Neural progenitor cell (in vitro differentiated cells): ENCODE measurements around the gene COL19A1.

ENCODE experiments used
- EZH2 ChIP-seq: fragments of 200-600 bp; sonication (generic); IDR thresholded peaks from 2 replicates; pipeline ENCODE4 v1.6.1; 2017; ENCODE audit warnings: antibody characterized with exemption, mild to moderate bottlenecking, moderate library complexity
- EZH2phosphoT487 ChIP-seq: fragments of 200-600 bp; sonication (generic); IDR thresholded peaks from 2 replicates; pipeline ENCODE4 v1.6.1; 2017; ENCODE audit warnings: antibody characterized with exemption
- TF ChIP-seq, protein P1 (sequence below): fragments of 200-600 bp; sonication (generic); IDR thresholded peaks from 2 replicates; pipeline ENCODE4 v1.5.1; 2017; ENCODE audit warnings: antibody characterized with exemption, mild to moderate bottlenecking

DNA sequence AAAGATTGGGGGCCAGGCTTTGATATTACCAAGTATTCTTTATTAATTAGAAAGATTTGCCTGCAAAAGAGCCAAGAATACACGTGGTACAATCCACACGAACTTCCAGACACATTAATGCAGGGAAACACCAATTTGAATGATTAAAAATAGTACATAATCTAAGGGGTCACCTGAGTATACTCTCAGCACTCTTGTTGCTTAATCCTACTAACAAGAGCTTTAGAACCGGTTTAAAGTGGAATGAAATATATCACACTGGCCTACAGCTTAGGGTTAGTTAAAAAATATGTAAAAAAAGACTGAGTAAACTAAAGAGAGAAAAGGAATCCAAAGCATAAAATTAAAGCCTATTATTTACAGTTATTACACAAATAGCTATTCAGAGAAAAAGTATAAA, 387.6 kb downstream of the COL19A1 start:
- TF ChIP-seq, protein P1, sequence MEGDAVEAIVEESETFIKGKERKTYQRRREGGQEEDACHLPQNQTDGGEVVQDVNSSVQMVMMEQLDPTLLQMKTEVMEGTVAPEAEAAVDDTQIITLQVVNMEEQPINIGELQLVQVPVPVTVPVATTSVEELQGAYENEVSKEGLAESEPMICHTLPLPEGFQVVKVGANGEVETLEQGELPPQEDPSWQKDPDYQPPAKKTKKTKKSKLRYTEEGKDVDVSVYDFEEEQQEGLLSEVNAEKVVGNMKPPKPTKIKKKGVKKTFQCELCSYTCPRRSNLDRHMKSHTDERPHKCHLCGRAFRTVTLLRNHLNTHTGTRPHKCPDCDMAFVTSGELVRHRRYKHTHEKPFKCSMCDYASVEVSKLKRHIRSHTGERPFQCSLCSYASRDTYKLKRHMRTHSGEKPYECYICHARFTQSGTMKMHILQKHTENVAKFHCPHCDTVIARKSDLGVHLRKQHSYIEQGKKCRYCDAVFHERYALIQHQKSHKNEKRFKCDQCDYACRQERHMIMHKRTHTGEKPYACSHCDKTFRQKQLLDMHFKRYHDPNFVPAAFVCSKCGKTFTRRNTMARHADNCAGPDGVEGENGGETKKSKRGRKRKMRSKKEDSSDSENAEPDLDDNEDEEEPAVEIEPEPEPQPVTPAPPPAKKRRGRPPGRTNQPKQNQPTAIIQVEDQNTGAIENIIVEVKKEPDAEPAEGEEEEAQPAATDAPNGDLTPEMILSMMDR, result no peak
- TF ChIP-seq EZH2 (no peak), EZH2phosphoT487 (no peak)
